AG20443 (cell line): Measurements from ENCODE around the gene SCNN1A.

ENCODE experiments used
- DNase-seq: peaks from one replicate; pipeline ENCODE4 v3.0.0; 2012; ENCODE audit warnings: low spot score, mixed read lengths

SCNN1A gene

DNA sequence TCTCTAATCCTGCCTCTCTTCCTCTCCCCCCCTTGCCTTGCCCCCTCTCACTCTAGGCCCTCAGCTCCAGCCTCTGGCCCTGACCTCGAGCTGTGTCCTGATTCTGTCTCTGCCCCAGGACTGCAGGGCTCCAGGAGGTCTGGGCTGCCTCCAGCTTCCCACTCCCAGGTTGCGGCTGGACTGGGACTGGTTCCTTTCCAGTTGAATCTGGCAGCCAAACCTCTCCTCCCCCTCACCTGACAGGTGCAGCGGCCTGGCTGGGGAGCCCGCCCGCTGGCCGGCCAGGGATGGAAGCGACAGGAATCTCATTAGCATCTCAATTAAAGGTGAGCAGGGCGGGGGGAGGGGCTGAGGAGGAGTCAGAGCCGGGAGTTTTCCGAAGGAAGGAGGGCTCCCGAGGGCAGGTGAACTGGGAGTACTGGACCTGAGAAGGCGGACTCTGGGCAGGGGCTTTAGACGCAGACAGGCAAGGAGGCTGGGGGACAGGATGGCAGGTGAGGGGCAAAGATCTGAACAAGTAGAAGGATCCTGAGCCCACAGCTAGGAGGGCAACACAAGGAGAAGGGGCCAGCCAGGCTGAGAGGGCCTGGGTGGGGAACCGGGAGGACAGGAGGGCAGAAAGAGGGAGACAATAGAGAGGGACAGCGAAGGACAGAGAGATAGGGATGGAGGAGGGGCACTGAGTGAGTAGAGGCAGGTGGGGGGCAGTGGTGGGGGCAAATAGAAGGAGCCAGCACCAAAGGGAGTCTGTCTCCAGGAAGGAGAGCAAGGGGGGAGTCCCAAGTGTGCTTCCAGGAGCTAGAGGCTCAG, at the start of gene SCNN1A:
TSS of gene SCNN1A (minus strand) at position 295 of the 810 bp plus-strand sequence. CDS start 780 bp downstream, outside the sequence.
- DNase-seq, result no peak

DNA sequence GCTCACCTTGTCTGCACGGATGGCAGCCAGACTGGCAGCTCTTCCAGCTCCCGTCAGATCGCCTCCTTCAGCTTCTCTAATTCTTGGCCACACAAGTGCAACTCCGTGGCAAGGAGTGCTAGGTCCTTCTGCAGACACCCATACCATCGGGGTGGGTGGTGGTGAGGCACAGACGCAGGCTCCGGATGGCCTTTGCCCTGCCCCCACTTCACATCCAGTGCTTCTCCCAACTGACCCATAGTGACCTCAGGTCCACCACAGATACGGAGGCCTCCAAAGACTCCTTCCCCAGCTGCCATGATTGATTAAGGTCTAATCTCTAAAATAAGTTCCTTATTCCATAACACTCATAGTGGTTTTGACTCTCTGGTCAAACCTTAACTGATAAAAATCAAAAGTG, 49.5 kb upstream of the SCNN1A start:
- DNase-seq, result no peak

DNA sequence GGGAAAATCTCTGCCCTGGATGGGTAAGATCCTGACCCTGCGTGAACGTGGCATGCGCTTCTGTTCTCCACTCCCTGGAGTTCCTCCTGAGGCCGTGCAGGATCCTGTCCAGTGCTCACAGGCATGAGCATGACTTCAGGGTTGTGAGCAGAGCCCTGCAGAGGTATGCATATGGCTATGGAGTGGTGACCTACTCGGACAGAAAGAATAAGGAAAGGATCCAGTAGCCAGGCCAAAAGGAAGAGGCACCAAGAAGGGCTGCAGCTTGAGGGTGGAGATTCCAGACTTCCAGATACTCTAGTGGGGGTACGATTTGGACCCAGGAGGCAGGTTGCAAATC, 48.6 kb upstream of the SCNN1A start:
- no peak for DNase-seq

DNA sequence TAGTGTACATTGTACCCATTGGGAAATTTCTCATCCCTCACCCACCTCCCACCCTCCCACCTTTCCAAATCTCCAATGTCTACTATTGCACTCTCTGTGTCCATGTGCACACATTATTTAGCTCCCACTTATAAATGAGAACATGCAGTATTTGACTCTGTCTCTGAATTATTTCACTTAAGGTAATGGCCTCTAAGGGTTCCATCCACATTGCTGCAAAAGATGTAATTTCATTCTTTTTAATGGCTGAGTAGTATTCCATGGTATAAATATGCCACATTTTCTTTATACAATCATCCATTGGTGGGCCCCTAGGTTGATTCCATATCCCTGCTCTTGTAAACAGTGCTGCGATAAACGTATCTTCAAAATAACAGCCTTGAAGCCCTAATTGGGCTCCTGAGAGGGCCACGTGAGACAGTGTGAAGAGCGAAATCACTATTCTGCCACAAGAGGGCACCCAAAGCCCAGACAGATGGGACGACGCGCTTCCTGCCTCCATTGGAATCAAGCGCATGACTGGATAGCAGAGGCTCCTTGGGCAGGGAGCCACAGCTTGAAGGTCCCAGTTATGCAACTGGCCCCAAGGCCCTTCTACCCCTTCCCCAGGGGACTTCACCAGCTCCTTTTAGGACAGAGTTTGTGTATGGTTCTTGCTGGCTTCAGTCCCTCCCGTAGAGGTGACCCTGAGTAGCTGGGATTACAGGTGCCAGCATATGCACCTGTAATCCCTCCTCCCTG, 48.1 kb upstream of the SCNN1A start:
- peak; percentile 95 for DNase-seq

DNA sequence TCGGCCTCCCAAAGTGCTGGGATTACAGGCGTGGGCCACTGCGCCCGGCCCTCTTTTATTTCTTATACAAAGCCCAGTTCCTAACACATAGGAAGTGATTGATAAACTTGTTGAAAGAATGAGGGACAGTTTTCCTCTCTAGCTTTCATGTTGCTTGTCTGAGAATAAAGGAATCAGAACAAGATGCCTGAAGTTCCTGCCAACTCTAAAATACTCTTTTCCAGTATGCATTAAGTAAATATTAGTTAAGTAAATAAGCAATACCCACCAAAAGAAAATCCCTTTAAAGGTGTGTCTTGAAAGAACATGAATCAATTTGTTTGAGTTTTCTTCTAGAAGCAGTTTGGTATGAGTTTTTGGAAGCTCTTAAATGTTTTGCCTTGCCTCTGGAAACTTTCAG, 45.0 kb upstream of the SCNN1A start:
- no peak for DNase-seq

DNA sequence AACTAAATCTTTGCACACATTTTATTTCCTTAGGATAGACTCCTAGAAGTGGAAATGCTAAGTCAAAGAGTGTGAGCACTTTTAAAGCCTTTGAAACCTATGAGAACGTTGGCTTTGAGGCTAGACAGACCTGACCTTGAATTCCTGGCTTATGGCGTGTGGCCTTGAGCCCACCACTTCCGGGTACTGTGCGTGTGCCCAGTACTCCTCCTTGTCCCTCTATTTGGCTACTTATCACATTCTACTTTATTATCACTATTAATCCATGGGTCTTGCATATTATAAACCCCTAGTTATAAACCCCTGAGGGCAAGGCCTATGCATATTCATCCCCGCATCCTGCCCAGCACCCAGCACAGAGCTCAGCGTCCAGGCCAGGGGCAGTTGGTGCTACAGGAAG, 43.4 kb upstream of the SCNN1A start:
- no peak for DNase-seq

DNA sequence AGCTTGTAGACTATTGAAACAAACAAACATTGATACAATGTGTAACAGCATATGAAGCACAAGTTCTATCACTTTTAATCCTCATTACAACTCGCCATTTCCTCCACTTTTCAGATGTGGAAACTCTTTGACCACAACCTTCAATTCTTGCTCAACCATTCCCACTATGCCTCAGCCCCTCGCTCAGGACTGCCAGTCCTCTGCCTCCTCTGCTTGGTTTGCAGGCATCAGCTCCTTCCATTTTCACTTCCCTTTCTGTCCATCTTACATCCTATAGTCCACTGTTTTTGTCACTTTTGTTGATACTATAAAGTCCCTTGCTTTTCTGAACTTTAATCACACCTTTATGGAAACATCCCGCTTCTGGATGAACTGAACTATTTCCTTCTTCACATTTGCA, 41.2 kb upstream of the SCNN1A start:
- no peak for DNase-seq

DNA sequence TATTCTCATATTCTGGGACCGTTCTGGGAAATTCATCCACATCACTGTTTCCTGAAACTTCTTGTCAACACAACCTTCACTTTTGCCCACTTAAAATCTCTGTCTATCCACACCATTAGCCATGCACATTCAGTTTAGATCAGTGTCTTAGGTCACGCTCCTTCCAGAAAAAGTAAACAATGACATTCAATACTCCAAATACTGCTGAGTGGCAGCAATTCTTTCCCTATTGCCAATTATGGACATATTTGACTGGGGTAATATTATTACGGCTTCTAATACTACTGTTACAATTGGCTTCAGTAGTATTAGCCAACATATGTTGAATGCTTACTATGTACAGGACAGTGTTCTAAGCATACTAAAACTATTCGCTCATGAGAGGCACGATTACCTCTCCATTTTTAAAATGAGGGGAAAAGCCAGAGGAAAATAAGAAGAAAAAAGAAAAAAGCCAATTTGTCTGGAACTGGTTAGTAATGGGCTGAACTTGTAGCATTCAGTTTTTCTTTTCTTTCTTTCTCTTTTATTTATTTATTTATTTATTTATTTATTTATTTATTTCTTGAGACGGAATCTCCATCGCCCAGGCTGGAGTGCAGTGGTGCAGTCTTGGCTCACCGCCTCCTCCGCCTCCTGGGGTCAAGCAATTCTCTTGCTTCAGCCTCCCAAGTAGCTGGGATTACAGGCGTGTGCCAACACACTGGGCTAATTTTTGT, 32.0 kb upstream of the SCNN1A start:
- no peak for DNase-seq

DNA sequence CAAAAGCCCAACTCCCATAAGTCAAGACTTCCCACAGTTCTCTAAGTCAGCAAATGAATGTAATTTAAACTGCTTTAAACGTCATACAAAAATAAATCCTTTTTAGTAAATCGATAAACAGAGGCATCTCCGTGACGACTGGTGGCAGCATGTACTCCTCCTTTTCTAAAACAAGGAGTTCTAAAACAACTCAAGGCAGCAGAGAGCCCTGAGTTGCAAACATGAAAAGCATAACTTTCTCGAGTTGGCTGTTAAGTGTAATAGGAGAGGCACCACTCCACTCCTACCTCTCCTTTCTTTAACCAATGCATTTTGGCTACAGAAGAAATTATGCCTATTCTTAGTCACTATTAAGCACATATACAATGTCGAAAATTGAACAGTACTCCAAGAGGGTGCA, 30.6 kb upstream of the SCNN1A start:
- DNase-seq, result no peak

DNA sequence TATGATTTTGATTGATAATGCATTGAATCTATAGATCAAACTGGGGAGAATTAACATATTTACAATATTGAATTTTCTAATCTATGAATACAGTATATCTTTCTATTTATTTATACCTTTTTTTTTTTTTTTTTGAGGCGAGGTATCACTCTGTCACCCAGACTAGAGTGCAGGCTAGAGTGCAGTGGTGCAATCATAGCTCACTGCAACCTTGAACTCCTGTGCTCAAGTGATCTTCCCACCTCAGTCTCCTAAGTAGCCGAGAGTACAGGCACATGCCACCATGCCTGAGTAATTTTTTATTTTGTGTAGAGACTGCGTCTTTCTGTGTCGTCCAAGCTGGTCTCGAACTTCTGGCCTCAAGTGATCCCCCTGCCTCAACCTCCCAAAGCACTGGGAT, 29.0 kb upstream of the SCNN1A start:
- no peak for DNase-seq

DNA sequence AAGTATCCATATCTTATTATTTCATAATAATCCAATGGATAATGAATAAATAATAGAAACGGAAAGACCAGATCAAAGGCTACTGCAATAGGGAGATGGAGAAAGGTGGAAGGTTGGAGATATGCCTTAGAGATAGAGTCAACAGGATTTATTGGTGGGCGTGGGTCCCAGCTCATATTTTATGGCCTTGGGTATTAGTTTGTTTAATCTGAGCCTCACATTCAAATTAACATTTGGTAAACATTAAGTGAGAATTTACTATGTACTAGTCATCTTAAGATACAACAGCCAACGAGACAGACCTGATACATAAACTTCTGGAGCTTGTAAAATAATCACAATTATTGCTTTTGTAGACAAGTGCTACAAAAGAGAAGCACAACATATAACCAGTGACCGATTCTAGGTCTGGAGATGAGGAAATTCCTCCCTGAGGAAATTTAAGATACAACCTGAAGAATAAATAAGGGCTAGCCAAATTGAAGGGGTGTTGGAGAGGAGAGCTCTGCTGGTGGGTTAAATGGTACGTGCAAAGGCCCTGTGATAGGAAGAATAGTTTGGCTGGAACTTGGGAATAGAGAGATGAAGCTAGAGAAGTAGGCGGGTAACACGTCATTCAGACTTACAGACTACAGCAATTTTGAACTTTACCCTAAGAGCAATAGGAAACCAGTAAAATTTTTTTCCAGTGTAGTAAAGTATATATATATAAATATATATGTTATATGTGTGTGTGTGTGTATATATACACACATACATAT, 24.7 kb upstream of the SCNN1A start:
- DNase-seq, result no peak

DNA sequence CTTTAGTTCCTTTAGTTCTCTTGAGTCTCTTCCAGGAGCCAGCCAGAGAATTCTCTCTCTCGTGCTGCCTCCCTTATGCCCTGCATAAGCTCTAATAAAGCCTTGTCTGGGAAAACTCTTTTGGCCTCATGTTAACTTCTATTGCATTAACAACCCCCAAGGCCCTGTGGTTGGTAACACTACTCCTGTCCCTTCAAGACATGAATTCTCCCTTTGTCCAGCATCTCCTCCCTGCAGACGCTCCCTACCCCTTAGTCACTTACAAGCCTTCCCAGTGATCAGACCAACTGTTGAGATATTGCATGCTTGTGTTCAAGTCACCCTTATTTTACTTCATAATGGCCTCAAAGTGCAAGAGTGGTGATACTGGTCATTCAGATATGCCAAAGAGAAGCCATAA, 20.7 kb upstream of the SCNN1A start:
- DNase-seq, result no peak

DNA sequence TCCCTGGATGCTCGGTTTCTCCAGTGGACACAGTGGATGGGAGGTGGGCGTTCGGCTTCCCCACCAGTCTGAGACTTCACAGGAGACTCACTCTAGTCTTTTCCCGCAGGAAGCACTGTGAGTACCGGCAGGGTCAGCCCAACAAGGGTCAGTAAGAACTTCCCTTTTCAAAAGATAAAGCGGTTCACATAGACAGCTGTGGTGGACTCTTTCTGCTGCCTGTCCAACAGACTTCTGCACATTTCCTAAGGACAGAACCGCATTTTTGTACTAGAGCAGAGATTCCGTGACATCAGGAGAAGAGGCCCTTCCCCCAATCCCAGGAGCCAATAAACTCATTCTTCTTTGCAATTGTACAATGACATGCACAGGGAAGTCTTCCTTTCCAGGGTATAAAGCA, 19.0 kb upstream of the SCNN1A start:
- DNase-seq, result no peak

DNA sequence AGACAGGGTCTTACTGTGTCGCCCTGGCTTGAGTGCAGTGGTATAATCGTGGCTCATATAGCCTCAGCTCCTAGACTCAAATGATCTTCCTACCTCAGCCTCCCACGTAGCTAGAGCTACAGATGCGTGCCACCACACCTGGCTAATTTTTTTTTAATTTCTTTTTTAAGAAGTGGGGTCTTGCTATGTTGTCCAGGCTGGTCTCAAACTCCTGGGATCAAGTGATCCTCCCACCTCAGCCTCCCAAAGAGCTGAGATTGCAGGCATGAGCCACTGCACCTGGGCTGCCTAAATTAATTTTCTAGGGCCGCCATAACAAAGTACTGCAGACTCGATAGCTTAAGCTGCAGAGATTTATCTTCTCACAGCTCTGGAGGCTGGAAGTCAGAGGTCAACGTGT, 17.7 kb upstream of the SCNN1A start:
- no peak for DNase-seq

DNA sequence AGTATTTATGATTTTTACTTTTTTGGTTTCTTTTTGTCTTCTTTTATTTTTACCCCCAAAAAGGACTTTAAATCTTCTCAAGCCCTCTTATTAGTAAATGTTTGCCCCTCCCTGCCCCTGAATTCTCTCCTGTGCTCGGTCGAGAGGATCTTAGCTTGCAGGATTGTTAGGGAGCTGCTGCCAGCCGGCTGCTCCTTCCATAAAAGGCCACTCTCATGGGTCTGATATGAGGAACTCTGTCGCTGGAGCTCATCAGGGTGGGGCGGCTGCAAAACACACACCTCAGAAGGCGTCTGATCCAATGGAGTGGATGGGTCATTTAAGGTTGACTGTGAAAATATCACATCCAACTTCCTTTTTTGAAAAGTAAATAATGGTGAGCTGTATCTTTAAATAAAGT, 17.1 kb upstream of the SCNN1A start:
- no peak for DNase-seq

DNA sequence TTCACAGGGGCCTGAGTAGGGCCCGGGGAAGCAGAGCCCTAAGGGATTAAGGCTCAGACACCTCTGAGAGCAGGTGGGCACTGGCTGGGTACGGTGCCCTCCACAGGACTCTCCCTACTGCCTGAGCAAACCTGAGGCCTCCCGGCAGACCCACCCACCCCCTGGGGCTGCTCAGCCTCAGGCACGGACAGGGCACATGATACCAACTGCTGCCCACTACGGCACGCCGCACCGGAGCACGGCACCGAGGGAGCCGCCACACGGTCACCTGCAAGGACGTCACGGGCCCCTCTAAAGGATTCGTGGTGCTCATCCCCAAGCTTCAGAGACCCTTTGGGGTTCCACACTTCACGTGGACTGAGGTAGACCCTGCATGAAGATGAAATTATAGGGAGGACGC, 15.7 kb upstream of the SCNN1A start:
- DNase-seq, result no peak

DNA sequence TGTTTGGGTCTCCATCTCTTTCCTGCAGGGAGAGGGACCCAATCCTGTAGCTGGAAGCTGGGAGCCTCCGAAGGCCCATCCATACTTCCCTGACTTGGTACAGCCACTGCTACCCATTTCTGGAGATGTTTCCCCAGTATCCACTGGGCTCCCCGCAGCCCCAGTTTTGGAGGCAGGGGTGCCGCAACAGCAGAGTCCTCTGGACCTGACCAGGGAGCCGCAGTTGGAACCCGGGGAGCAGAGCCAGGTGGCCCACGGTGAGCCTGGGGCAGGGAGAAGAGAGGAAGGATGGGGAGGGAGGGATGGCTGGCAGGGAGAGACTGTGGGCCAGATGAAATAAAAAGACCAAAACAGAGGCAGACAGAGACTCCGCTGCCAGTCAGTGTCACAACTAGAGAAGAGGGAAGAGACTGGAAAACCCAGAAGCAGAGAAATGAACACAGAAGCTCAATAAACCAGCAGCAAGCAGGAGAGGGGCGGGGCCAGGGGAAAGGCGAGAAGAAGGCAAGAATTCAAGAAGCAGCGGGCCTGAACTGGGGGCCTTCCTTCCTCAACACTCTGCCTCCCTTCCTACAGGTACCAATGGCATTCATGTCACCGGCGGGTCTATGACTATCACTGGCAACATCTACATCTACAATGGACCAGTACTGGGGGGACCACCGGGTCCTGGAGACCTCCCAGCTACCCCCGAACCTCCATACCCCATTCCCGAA, 14.9 kb upstream of the SCNN1A start:
- no peak for DNase-seq

DNA sequence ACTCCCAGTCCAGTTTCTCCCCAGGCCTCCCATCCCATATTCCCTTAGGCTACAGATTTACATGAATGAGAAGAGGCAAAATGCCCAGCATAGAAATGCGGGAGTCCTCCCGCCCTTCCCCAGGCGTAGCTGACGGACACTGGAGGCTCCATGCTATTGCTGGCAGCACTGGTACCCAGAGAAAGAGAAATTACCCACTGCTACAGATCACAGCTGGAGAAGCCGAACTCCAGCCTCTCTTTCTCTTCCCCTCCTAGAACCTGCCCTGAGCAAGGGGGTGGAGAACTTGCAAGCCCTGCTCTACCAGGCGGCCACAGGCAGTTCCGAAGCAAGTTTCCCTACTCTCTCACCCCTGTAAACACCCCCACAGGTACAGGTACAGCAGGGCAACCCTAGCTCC, 12.2 kb upstream of the SCNN1A start:
- DNase-seq, result no peak

DNA sequence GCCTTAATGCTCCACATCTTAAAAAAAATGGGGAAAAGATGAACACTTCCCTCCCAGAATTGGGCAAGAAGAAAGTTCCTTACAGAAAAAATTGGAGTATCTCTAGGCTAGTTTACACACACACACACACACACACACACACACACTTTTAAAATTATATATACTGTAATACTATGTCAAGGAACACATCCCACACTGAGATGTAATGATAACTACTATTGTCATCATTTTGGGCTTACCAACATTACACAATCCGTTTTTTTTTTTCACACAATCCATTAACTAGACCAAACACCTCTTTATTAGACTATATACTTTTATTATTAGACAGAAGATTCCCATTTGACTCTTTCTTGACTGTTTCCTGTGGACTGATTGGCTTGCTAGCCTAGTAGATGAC, 11.1 kb upstream of the SCNN1A start:
- DNase-seq, result no peak

DNA sequence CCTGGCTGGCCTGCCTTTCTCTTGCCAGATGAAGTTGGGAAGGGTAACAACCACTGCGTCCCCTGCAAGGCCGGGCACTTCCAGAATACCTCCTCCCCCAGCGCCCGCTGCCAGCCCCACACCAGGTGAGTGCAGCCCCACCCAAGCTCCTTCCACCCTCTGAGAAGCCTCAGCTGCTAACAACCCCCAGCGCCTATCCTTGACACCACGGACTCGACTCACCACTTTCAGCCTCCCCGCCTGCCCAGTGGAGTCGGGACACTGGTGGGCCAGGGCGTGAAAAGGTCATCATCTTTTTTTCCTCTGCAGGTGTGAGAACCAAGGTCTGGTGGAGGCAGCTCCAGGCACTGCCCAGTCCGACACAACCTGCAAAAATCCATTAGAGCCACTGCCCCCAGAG, 10.7 kb upstream of the SCNN1A start:
- DNase-seq, result no peak
